SK-N-SH treated with all-trans-retinoic acid at 6 μM for 48 hours (cell line): ENCODE measurements around the gene SLC6A9.

ENCODE experiments used
- ATAC-seq: fragments of 200-7000 bp; cut with Tn5 transposase; 3 replicates; pipeline ENCODE4 v1.9.1; 2020; ENCODE audit warnings: mild to moderate bottlenecking, moderate library complexity
- ARNTL ChIP-seq: fragments of 450-650 bp; formaldehyde crosslinking; IDR thresholded peaks from 2 replicates; pipeline ENCODE4 v1.5.0; 2020; ENCODE audit warnings: low read depth, mild to moderate bottlenecking, moderate library complexity, borderline replicate concordance
- BACH2 ChIP-seq: fragments of 250-450 bp; sonication (Bioruptor Pico); IDR thresholded peaks from 2 replicates; pipeline ENCODE4 v1.9.0; 2021; ENCODE audit warnings: mild to moderate bottlenecking, borderline replicate concordance
- CSDC2 ChIP-seq: fragments of 250-450 bp; sonication (Bioruptor Pico); IDR thresholded peaks from 2 replicates; pipeline ENCODE4 v1.5.0; 2020; ENCODE audit warnings: mild to moderate bottlenecking, moderate library complexity
- ESRRG ChIP-seq: fragments of 250-450 bp; sonication (Bioruptor Pico); IDR thresholded peaks from 2 replicates; pipeline ENCODE4 v1.6.1; 2021; ENCODE audit warnings: mild to moderate bottlenecking
- GLIS3 ChIP-seq: fragments of 250-450 bp; sonication (Bioruptor Pico); IDR thresholded peaks from 2 replicates; pipeline ENCODE4 v1.5.0; 2020; ENCODE audit warnings: mild to moderate bottlenecking, moderate library complexity
- ISL1 ChIP-seq: fragments of 250-450 bp; sonication (Bioruptor Pico); IDR thresholded peaks from 2 replicates; pipeline ENCODE4 v2.1.2; 2022; ENCODE audit warnings: mild to moderate bottlenecking, moderate library complexity
- RARB ChIP-seq: fragments of 250-450 bp; sonication (Bioruptor Pico); IDR thresholded peaks from 2 replicates; pipeline ENCODE4 v1.8.0; 2021; ENCODE audit warnings: mild to moderate bottlenecking, moderate library complexity
- TOX ChIP-seq: fragments of 250-450 bp; sonication (Bioruptor Pico); IDR thresholded peaks from 2 replicates; pipeline ENCODE4 v1.8.0; 2021; ENCODE audit warnings: mild to moderate bottlenecking, moderate library complexity, borderline replicate concordance
- ZFP30 ChIP-seq: fragments of 450-650 bp; formaldehyde crosslinking; IDR thresholded peaks from 2 replicates; pipeline ENCODE4 v1.5.0; 2022; ENCODE audit warnings: mild to moderate bottlenecking, moderate library complexity
- ZNF565 ChIP-seq: fragments of 450-650 bp; formaldehyde crosslinking; conservative IDR thresholded peaks from 2 replicates; pipeline ENCODE4 v1.5.0; 2020; ENCODE audit warnings: low read depth, mild to moderate bottlenecking, moderate library complexity
- ZNF8 ChIP-seq: fragments of 450-650 bp; formaldehyde crosslinking; IDR thresholded peaks from 2 replicates; pipeline ENCODE4 v1.5.0; 2020; ENCODE audit warnings: mild to moderate bottlenecking, moderate library complexity
- TF ChIP-seq, protein P1 (sequence below): fragments of 250-450 bp; sonication (Bioruptor Pico); IDR thresholded peaks from 2 replicates; pipeline ENCODE4 v1.5.1; 2020; ENCODE audit warnings: low read depth, mild to moderate bottlenecking, moderate library complexity
- TF ChIP-seq, protein P2 (sequence below): fragments of 250-450 bp; sonication (Bioruptor Pico); IDR thresholded peaks from 2 replicates; pipeline ENCODE4 v1.8.0; 2021; ENCODE audit warnings: low read depth, mild to moderate bottlenecking, moderate library complexity, borderline replicate concordance
- TF ChIP-seq, protein P3 (sequence below): fragments of 250-450 bp; sonication (Bioruptor Pico); IDR thresholded peaks from 2 replicates; pipeline ENCODE4 v1.5.0; 2020; ENCODE audit warnings: mild to moderate bottlenecking, moderate library complexity
- TF ChIP-seq, protein P4 (sequence below): fragments of 250-450 bp; sonication (Bioruptor Pico); IDR thresholded peaks from 2 replicates; pipeline ENCODE4 v1.5.1; 2021; ENCODE audit warnings: mild to moderate bottlenecking, moderate library complexity

Gene SLC6A9

DNA sequence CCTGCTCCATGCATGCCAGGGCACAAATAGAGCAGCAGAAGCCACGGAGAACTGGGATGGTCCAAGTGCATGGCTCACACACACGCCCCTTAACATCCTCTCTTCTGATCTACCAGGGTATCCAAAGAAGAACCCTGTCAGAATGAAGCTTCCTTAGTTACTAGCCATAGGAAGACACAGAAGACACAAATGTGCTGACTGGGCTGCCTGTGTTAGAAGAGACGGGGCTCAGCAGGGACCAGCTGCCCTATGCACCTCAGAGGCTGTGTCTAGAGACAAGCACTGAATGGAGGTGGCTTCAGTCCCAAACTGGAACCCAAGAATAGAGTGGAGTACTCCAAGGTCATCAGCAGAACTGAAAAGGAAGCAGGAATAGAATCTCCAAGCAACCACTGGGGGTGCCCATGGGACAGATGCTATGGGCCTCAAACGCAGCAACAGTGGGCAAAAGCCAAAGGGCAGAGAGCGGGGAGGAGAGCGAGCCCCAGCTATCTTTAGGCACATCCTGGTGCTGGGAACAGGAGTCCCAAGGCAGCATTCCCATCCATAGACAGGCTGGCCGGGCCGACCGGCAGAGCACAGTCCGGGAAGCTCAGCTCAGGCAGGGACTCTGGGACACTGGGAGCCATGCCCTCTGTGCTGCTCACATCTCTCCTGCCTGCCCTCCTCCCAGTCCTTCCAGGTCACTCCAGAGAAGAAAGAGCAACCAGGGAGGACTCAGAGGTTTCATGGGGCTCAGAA lies 9.5 kb downstream of the SLC6A9 start:
- no peak for TF ChIP-seq ZNF8 (CRISPR knock-in tag)
- no peak for ATAC-seq

DNA sequence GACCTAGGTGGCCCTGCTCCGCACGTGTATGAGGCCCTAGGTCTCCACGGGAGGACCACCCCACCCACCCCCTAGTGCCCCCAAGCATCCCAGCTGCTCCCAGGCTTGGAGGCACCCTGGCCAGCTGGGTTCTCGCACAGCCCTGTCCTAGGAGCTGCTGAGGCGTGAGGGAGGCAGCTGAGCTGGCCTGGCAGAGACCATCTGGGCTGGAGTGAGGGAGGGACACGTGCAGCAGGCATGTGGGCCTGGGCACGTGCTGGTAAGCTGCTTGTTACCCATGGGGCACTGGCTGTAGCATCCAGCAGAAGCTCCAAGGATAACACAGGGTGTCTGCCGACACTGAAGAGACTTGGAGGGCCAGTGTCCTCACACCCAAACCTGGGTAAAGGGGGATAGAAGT lies 10.1 kb downstream of the SLC6A9 start:
- ATAC-seq, result no peak
- TF ChIP-seq ISL1 (CRISPR knock-in tag) (no peak), ARNTL (CRISPR knock-in tag) (no peak), BACH2 (CRISPR knock-in tag) (no peak), GLIS3 (no peak), ESRRG (CRISPR knock-in tag) (no peak), TOX (CRISPR knock-in tag) (no peak)
- TF ChIP-seq, protein P1, sequence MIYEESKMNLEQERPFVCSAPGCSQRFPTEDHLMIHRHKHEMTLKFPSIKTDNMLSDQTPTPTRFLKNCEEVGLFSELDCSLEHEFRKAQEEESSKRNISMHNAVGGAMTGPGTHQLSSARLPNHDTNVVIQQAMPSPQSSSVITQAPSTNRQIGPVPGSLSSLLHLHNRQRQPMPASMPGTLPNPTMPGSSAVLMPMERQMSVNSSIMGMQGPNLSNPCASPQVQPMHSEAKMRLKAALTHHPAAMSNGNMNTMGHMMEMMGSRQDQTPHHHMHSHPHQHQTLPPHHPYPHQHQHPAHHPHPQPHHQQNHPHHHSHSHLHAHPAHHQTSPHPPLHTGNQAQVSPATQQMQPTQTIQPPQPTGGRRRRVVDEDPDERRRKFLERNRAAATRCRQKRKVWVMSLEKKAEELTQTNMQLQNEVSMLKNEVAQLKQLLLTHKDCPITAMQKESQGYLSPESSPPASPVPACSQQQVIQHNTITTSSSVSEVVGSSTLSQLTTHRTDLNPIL (CRISPR knock-in tag), result no peak
- TF ChIP-seq, protein P2, sequence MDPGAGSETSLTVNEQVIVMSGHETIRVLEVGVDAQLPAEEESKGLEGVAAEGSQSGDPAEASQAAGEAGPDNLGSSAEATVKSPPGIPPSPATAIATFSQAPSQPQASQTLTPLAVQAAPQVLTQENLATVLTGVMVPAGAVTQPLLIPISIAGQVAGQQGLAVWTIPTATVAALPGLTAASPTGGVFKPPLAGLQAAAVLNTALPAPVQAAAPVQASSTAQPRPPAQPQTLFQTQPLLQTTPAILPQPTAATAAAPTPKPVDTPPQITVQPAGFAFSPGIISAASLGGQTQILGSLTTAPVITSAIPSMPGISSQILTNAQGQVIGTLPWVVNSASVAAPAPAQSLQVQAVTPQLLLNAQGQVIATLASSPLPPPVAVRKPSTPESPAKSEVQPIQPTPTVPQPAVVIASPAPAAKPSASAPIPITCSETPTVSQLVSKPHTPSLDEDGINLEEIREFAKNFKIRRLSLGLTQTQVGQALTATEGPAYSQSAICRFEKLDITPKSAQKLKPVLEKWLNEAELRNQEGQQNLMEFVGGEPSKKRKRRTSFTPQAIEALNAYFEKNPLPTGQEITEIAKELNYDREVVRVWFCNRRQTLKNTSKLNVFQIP (CRISPR knock-in tag), result no peak
- TF ChIP-seq, protein P3, sequence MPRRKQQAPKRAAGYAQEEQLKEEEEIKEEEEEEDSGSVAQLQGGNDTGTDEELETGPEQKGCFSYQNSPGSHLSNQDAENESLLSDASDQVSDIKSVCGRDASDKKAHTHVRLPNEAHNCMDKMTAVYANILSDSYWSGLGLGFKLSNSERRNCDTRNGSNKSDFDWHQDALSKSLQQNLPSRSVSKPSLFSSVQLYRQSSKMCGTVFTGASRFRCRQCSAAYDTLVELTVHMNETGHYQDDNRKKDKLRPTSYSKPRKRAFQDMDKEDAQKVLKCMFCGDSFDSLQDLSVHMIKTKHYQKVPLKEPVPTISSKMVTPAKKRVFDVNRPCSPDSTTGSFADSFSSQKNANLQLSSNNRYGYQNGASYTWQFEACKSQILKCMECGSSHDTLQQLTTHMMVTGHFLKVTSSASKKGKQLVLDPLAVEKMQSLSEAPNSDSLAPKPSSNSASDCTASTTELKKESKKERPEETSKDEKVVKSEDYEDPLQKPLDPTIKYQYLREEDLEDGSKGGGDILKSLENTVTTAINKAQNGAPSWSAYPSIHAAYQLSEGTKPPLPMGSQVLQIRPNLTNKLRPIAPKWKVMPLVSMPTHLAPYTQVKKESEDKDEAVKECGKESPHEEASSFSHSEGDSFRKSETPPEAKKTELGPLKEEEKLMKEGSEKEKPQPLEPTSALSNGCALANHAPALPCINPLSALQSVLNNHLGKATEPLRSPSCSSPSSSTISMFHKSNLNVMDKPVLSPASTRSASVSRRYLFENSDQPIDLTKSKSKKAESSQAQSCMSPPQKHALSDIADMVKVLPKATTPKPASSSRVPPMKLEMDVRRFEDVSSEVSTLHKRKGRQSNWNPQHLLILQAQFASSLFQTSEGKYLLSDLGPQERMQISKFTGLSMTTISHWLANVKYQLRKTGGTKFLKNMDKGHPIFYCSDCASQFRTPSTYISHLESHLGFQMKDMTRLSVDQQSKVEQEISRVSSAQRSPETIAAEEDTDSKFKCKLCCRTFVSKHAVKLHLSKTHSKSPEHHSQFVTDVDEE, result no peak
- TF ChIP-seq, all 23 proteins: peak for 0

DNA sequence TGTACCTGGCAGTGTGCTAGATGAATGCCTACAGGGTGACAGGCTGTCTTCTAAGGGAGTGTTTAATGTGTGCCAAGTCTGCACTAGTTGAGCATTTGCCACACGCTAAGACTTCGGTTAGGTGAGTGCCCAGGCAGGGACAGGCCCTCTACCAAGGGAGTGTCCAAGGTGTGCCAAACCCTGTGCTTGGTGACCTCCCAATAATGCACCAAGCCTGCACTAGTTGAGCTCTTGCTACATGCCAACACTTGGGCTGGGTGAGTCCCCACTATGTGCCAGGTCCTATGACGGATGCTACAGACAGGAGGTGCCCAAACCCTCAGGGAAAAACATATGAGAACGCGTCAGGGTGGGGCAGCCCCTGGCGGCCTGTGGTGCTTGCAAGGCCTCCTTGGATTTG lies 10.8 kb downstream of the SLC6A9 start:
- no peak for ATAC-seq
- TF ChIP-seq GLIS3 (no peak), ARNTL (CRISPR knock-in tag) (no peak), ZFP30 (CRISPR knock-in tag) (no peak)

DNA sequence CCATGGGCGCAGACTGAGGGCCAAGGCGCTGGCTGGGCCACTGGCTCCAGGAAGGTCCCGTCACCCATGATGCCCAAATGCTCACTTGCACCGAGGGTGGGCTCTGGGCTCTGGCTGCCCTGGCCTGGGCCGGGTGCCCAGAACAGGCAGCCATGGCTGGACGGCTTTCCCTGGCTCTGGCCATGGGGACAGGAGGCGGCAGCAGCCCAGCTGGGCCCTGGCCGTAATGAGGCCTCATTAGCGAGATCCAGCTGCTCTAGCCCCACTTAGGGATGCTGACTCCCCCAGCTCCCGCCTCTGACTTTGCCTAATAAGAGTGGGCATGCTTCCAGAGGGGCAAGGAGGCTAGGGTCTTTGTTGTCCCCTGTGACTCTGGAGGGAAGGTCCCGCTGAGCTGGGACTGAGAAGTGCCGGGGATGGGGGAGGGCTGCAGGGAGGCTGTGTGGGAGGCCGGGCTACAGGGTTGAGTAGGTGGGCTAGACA lies 11.8 kb downstream of the SLC6A9 start:
- TF ChIP-seq ZFP30 (CRISPR knock-in tag), result no peak
- TF ChIP-seq, protein P4, sequence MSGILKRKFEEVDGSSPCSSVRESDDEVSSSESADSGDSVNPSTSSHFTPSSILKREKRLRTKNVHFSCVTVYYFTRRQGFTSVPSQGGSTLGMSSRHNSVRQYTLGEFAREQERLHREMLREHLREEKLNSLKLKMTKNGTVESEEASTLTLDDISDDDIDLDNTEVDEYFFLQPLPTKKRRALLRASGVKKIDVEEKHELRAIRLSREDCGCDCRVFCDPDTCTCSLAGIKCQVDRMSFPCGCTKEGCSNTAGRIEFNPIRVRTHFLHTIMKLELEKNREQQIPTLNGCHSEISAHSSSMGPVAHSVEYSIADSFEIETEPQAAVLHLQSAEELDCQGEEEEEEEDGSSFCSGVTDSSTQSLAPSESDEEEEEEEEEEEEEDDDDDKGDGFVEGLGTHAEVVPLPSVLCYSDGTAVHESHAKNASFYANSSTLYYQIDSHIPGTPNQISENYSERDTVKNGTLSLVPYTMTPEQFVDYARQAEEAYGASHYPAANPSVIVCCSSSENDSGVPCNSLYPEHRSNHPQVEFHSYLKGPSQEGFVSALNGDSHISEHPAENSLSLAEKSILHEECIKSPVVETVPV (CRISPR knock-in tag), result no peak
- TF ChIP-seq, protein P1 (CRISPR knock-in tag), result no peak
- TF ChIP-seq RARB (CRISPR knock-in tag), result no peak
- no peak for TF ChIP-seq CSDC2 (CRISPR knock-in tag)
- no peak for TF ChIP-seq ZNF565 (CRISPR knock-in tag)
- no peak for TF ChIP-seq ESRRG (CRISPR knock-in tag)
- TF ChIP-seq, protein P2 (CRISPR knock-in tag), result no peak
- TF ChIP-seq BACH2 (CRISPR knock-in tag), result no peak
- TF ChIP-seq, protein P3, result no peak
- ATAC-seq, result no peak
